ENCODE data around the gene REM2.

- TF ChIP-seq POLR2A (IDR thresholded peaks at IDR 0.05), result no peak
- TF ChIP-seq CTCF (IDR thresholded peaks at IDR 0.05 in 4 of 5, conservative IDR thresholded peaks at IDR 0.05 in 1 of 5), result no peak
Observed at GRCh38 chr14:22850944-22851764, 31.9 kb upstream of the REM2 start.
